ENCODE results near the gene AKAP8. TPM values are rescaled to one million over a fixed set of nuclear protein-coding genes. Genes with fewer than 3 reads are reported as not detected.
"Not testable (repeated sequence)": the region's sequence is repeated elsewhere in the genome, so short reads cannot be mapped to it uniquely, and the experiment has no call there.

AKAP8 gene
- total RNA-seq, 1 experiment from 2014 or later, result 11.9 TPM

DNA sequence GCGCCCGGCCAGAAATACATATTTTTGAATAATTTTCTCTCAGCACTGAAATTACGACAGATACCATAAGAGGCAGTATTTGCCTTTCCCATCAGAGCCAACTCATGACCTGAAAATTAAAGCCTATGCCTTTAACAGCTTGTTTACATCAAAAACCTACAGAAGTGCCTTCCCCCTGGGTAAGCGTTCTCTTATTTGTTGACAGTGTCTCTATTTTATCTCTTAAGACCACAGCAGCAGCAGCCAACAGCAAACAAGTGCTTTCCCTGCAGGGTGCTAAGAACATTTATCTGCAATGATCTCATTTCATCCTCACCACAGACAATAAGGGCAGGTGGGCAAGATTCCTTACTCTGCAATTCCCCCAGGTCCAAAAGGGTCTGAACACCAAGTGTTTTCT, 33.2 kb upstream of the AKAP8 start:
- in situ Hi-C loops (cut with HindIII; ENCODE audit: low pct_unique_long_range_greater_than_20kb, low sequenced_read_pairs), result no loop called here
- no peak for DNase-seq (ENCODE audit: low read depth, low spot score)

DNA sequence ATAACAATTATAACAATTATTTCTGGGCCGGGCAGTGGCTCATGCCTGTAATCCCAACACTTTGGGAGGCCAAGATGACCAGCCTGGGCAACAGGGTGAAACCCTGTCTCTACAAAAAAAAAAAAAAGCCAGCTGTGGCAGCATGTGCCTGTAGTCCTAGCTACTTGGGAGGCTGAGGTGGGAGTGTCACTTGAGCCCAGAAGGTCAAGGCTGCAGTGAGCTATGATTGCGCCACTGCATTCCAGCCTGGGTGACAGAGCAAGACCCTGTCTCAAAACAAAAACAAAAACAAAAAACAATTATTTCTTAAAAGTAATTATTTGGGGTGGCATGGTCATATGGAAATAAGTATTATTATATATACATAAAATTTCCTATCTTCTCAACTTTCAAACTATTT, 31.8 kb upstream of the AKAP8 start:
- in situ Hi-C loops (cut with HindIII; ENCODE audit: low pct_unique_long_range_greater_than_20kb, low sequenced_read_pairs); DNase-seq (ENCODE audit: low read depth, low spot score): not testable (repeated sequence)

DNA sequence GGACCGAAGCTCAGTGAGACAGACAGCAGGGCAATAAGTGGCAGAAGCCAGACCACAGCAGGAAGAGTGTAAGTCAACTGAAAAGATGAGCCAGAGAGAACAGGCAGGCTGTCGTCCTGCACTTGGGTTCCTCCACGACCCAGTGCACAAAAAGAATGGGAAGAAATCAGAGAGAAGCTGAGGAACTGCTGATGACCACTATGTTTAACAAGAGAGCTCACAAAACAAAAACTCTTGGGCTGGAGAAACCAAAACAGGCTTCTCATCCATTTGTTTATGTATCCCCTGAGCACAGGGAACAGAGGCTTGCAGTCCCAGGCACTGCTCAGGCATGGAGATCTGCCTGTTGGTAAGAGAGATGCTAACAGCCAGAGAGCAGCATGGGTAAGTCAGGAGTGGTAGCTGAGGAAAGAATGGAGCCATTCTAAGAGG, 25.2 kb upstream of the AKAP8 start:
- DNase-seq (ENCODE audit: low read depth, low spot score), result peak; percentile 5
- in situ Hi-C loops (cut with HindIII; ENCODE audit: low pct_unique_long_range_greater_than_20kb, low sequenced_read_pairs), result no loop called here

DNA sequence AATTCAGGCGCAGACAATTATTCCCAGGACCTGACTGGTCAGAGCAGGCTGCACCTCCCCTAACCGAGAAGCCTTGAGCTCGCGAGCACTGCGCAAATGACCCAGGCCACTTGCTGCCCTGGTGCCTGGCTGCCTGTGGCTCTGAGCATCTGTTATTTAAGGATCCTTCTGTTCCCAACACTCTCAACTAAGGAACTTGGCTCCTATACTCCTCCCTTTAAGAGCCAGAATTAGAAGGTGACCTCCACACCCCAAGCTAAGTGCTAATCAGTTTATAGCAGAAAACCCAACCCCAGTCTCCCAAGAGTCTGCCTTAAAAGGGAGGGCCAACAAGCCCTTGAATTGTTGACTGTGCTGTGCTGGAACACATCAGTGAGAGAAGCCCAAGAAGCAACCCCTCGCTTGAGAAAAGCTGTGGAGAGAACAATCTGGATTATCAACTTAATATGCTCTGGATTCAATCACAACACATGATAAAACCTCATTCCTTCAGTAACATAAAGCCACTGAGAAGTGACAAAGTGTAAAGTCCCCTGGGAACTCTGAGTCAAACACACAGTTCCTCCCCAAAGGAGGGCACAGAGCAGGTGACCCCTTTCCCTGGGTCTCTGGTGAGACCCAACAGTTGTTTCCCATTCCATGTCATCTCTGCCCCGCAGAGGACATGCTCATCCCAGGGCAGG, 24.7 kb upstream of the AKAP8 start:
- DNase-seq (ENCODE audit: low read depth, low spot score), result no peak
- in situ Hi-C loops (cut with HindIII; ENCODE audit: low pct_unique_long_range_greater_than_20kb, low sequenced_read_pairs), result no loop called here

DNA sequence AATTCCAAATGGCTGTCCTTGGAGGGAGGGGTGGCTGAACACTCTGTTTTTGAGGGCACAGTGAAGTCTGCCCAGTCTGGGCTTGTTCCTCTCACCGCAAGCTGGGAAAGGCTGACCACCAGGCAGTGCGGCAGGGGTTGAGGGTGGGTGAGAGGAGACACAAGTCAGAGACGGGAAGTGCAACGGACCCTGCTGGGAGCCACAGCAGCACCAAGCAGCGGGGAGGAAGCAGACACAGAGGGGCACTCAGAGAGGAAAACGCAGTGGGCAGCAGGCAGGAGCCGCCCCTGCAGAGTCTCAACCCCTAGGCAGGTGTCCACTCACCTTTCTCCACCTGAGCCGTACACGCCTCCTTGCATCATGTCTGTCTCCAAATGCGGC, 23.6 kb upstream of the AKAP8 start:
- DNase-seq (ENCODE audit: low read depth, low spot score), result no peak
- in situ Hi-C loops (cut with HindIII; ENCODE audit: low pct_unique_long_range_greater_than_20kb, low sequenced_read_pairs), result no loop called here

GRCh38 chr19:15402411-15403150, 23.0 kb upstream of the AKAP8 start:
- no peak for DNase-seq (ENCODE audit: low read depth, low spot score)
- in situ Hi-C loops (cut with HindIII; ENCODE audit: low pct_unique_long_range_greater_than_20kb, low sequenced_read_pairs), result no loop called here

- in situ Hi-C loops (cut with HindIII; ENCODE audit: low pct_unique_long_range_greater_than_20kb, low sequenced_read_pairs), result no loop called here
- DNase-seq (ENCODE audit: low read depth, low spot score), result no peak
These were observed 21.8 kb upstream of the AKAP8 start for GRCh38 chr19:15401397-15401710.

GRCh38 chr19:15400521-15401396, 21.2 kb upstream of the AKAP8 start:
- DNase-seq (ENCODE audit: low read depth, low spot score), result no peak
- in situ Hi-C loops (cut with HindIII; ENCODE audit: low pct_unique_long_range_greater_than_20kb, low sequenced_read_pairs), result no loop called here

DNA sequence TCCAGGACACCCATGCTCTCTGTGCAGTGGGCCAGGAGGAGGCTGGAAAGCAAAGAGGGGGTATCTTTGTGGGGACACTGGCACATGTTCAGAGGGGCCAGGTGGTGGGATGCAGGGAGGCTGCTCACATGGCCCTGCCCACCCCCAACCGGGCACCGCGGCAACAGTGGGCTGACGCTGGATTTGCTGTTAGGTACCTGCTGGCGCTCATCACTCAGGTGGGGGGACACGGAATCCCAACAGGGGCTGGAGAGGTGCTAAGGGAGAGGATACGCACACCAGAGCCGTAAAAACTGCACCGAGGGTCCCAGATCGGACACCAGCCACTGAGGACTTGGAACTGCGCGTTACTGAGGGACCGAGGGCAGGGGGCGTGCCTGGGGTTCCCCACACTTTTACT, 20.0 kb upstream of the AKAP8 start:
- in situ Hi-C loops (cut with HindIII; ENCODE audit: low pct_unique_long_range_greater_than_20kb, low sequenced_read_pairs), result no loop called here

DNA sequence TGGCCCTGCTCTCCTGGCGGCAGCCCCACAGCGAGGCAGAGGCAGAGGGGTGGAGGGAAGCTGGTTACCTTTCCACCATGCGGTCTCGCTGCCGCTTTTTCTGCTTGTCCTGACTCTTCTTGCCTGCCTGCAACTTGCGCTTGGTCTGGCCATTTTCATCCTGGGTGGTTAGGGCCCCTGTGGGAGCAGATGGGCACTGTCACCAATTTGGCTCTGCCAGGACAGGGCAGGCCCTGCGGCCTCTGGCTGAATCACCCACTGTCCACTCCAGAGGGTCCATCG, 19.6 kb upstream of the AKAP8 start:
- in situ Hi-C loops (cut with HindIII; ENCODE audit: low pct_unique_long_range_greater_than_20kb, low sequenced_read_pairs), result no loop called here
- DNase-seq (ENCODE audit: low read depth, low spot score), result no peak

More for the DNA sequence above, 20.0 kb upstream of the AKAP8 start:
- DNase-seq (ENCODE audit: low read depth, low spot score), result no peak

- in situ Hi-C loops (cut with HindIII; ENCODE audit: low pct_unique_long_range_greater_than_20kb, low sequenced_read_pairs), result no loop called here
- no peak for DNase-seq (ENCODE audit: low read depth, low spot score)
These were observed 19.1 kb upstream of the AKAP8 start for GRCh38 chr19:15398501-15399233.

- DNase-seq (ENCODE audit: low read depth, low spot score), result no peak
- in situ Hi-C loops (cut with HindIII; ENCODE audit: low pct_unique_long_range_greater_than_20kb, low sequenced_read_pairs), result no loop called here
These were observed 18.2 kb upstream of the AKAP8 start for GRCh38 chr19:15397782-15398181.

GRCh38 chr19:15397236-15397635, 17.6 kb upstream of the AKAP8 start:
- DNase-seq (ENCODE audit: low read depth, low spot score), result no peak
- in situ Hi-C loops (cut with HindIII; ENCODE audit: low pct_unique_long_range_greater_than_20kb, low sequenced_read_pairs), result no loop called here

DNA sequence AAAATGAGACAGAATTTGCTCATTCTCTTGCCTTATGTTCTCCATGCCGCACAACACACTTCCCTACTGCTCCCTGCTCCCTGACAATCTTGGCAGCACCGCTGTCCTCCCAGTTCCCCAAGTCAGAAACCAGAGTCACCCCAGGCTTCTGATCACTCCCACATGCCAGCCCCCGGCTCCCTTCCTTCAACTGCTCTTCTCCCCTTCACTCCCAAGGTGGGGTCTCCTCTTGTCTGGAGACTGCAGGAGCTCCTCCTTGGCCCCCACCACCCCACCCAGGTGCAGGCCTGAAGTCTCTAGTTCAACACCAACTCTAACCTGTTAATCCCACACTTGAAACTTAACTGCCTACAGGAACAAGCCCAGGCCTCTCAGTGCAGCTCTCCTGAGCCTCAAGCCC, 16.8 kb upstream of the AKAP8 start:
- in situ Hi-C loops (cut with HindIII; ENCODE audit: low pct_unique_long_range_greater_than_20kb, low sequenced_read_pairs), result no loop called here
- no peak for DNase-seq (ENCODE audit: low read depth, low spot score)

GRCh38 chr19:15395251-15395650, 15.7 kb upstream of the AKAP8 start:
- in situ Hi-C loops (cut with HindIII; ENCODE audit: low pct_unique_long_range_greater_than_20kb, low sequenced_read_pairs); DNase-seq (ENCODE audit: low read depth, low spot score): not testable (repeated sequence)

GRCh38 chr19:15394426-15394825, 14.8 kb upstream of the AKAP8 start:
- in situ Hi-C loops (cut with HindIII; ENCODE audit: low pct_unique_long_range_greater_than_20kb, low sequenced_read_pairs), result no loop called here
- no peak for DNase-seq (ENCODE audit: low read depth, low spot score)

DNA sequence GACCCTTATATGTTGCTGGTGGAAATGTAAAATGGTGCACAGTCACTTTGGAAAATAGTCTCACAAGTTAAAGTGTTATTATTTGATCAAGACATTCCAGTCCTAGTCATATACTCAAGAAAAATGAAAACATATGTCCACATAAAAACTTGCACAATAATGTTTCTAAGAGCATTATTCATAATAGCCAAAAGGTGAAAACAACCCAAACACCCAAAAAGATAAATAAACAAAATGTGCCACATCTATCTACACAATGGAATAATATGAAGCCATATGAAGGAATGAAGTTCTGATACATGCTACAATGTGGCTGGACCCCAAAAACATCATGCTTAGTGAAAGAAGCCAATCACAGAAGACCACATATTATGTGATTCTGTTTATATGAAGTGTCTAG, 14.4 kb upstream of the AKAP8 start:
- DNase-seq (ENCODE audit: low read depth, low spot score), result no peak
- in situ Hi-C loops (cut with HindIII; ENCODE audit: low pct_unique_long_range_greater_than_20kb, low sequenced_read_pairs), result no loop called here

- in situ Hi-C loops (cut with HindIII; ENCODE audit: low pct_unique_long_range_greater_than_20kb, low sequenced_read_pairs), result no loop called here
- no peak for DNase-seq (ENCODE audit: low read depth, low spot score)
These were observed 11.2 kb upstream of the AKAP8 start for GRCh38 chr19:15390814-15391213.

Measured in SK-MEL-5 (cell line).